ENCODE data around the gene WWP2. TPM values are rescaled to one million over a fixed set of nuclear protein-coding genes. Genes with fewer than 3 reads are reported as not detected.
A peak's percentile ranks its signal among the peaks of the same experiment; 100 is the strongest.

Gene WWP2
- total and polyA plus RNA-seq, 9 donors, result 22.5 to 49.4 (median 39.3) TPM

DNA sequence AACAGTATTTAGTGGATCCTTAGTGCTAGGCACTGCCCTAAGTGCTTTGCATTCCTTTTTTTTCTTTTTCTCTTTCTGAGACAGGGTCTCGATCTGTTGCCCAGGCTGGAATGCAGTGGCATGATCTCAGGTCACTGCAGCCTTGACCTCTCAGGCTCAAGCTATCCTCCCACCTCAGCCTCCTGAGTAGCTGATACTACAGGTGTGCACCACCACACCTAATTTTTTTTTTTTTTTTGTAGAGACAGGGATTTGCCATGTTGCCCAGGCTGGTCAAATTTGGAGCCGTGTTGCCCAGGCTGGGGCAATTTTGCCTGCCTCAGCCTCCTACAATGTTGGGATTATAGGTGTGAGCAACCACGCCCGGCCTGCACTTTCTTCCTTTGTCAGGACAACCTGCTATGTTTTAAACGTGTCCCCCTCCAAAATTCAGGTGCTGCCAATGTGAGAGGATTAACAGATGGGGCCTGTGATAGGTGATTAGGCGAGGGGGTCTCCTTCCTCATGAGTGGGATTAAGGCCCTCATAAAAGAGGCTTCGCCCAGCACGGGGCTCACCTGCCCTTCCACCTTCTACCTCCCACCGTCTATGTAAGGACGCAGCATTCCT, 41.2 kb upstream of the WWP2 start:
- Histone ChIP-seq H3K9me3 (no peaks in the 10 kb centered on the region), H3K27ac (no peak overlapping the region), H3K4me1 (ENCODE audit: insufficient read depth) (no peaks in the 10 kb centered on the region), H3K36me3 (no peaks in the 10 kb centered on the region), H3K27me3 (no peaks in the 10 kb centered on the region), H3K4me3 (no peak overlapping the region)
- no peak for DNase-seq
- intact Hi-C loops (cut with DNase I), result no loop called here
- TF ChIP-seq POLR2A (IDR thresholded peaks at IDR 0.05), result no peak
- 85 to 93% (median 89%) methylated on average over 10 of the region's 10 CpGs for WGBS, 3 donors

DNA sequence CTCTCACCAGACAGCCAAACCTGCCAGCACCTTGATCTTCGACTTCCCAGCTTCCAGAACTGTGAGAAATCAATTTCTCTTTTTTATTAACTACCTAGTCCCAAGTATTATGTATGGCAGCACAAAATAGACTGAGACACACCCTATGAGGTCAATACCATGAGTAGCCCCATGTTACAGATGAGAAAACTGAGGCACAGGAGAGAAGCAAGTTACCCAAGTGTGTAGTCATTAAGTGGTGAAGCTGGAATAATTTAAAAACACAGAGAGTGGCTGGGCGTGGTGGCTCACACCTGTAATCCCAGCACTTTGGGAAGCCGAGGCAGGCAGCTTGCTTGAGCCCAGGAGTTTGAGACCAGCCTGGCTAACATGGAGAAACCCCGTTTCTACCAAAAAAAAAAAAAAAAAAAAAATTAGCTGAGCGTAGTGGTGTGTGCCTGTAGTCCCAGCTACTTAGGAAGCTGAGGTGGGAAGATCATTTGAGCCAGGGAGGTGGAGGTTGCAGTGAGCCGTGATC, 40.6 kb upstream of the WWP2 start:
- 91 to 96% (median 92%) methylated on average over 6 of the region's 6 CpGs for WGBS, 3 donors
- H3K36me3 ChIP-seq, result no peaks in the 10 kb centered on the region
- TF ChIP-seq POLR2A (IDR thresholded peaks at IDR 0.05), result no peak
- TF ChIP-seq EP300 (IDR thresholded peaks at IDR 0.05), result no peak
- TF ChIP-seq, protein P1, sequence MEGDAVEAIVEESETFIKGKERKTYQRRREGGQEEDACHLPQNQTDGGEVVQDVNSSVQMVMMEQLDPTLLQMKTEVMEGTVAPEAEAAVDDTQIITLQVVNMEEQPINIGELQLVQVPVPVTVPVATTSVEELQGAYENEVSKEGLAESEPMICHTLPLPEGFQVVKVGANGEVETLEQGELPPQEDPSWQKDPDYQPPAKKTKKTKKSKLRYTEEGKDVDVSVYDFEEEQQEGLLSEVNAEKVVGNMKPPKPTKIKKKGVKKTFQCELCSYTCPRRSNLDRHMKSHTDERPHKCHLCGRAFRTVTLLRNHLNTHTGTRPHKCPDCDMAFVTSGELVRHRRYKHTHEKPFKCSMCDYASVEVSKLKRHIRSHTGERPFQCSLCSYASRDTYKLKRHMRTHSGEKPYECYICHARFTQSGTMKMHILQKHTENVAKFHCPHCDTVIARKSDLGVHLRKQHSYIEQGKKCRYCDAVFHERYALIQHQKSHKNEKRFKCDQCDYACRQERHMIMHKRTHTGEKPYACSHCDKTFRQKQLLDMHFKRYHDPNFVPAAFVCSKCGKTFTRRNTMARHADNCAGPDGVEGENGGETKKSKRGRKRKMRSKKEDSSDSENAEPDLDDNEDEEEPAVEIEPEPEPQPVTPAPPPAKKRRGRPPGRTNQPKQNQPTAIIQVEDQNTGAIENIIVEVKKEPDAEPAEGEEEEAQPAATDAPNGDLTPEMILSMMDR (IDR thresholded peaks at IDR 0.05), result no peak
- H3K4me3 ChIP-seq, result no peak overlapping the region
- intact Hi-C loops (cut with DNase I), result no loop called here
- H3K27me3 ChIP-seq, result no peaks in the 10 kb centered on the region
- H3K4me1 ChIP-seq (ENCODE audit: insufficient read depth), result no peaks in the 10 kb centered on the region
- H3K9me3 ChIP-seq, result no peaks in the 10 kb centered on the region
- no peak overlapping the region for H3K27ac ChIP-seq
- no peak for DNase-seq

DNA sequence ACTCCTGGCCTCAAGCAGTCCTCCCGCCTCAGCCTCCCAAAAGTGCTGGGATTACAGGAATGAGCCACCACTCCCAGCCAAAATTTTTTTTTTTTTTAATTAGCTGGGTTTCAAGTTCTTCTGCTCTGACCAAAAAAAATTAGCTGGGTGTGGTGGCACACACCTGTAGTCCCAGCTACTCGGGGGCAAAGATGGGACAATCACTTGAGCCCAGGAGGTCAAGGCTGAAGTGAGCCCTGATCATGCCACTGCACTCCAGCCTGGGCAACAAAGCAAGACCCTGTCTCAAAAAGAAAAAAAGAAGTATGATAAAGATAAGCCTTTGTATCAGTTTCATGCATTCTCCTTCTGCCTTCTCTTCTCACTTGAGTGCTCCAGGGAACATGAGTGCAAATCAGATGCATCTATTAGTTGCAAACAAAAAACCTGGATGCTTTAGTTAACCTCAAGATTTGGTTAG, 37.7 kb upstream of the WWP2 start:
- WGBS, 3 donors, result 94 to 98% (median 98%) methylated on average over 2 of the region's 2 CpGs
- Histone ChIP-seq H3K9me3 (no peaks in the 10 kb centered on the region), H3K4me3 (no peak overlapping the region), H3K4me1 (ENCODE audit: insufficient read depth) (peaks cover 7% of the 10 kb centered on the region), H3K27ac (no peak overlapping the region), H3K27me3 (no peaks in the 10 kb centered on the region), H3K36me3 (no peaks in the 10 kb centered on the region)
- TF ChIP-seq, protein P1 (IDR thresholded peaks at IDR 0.05), result no peak
- TF ChIP-seq EP300 (IDR thresholded peaks at IDR 0.05), result no peak
- TF ChIP-seq POLR2A (IDR thresholded peaks at IDR 0.05), result no peak
- intact Hi-C loops (cut with DNase I), result no loop called here
- DNase-seq, result peak in 1 of 5 donors; percentile 2

DNA sequence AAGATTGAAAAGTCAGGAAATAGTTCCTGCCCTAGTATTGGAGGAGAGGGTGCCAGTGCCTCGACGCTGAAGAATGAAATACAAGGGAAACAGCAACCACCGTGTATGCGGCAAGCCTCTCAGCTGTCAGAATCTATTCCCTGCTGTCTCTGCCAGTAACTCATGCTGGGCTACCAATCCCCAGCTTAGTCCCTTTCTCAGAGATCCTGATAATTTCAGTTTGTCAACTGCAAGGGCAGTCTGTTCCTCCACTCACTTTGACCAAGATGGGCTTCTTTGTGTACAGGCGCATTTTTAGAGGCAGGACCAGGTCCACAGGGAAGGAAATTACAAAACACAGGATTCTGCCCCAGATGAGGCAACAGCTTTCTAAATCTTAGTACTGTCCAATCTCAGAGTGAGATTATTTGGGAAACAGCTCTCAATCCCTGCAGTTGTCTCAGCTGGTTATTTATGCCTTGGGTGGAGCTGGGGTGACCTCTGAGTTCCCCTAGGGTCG, 37.1 kb upstream of the WWP2 start:
- peaks cover 7% of the 10 kb centered on the region for H3K4me1 ChIP-seq (ENCODE audit: insufficient read depth)
- H3K27me3 ChIP-seq, result no peaks in the 10 kb centered on the region
- TF ChIP-seq, protein P1 (IDR thresholded peaks at IDR 0.05), result no peak
- TF ChIP-seq EP300 (IDR thresholded peaks at IDR 0.05) (no peak), POLR2A (IDR thresholded peaks at IDR 0.05) (no peak)
- intact Hi-C loops (cut with DNase I), result no loop called here
- no peak overlapping the region for H3K4me3 ChIP-seq
- DNase-seq, result peak in 1 of 5 donors; percentile 5
- H3K27ac ChIP-seq, result no peak overlapping the region
- no peaks in the 10 kb centered on the region for H3K9me3 ChIP-seq
- 67 to 72% (median 67%) methylated on average over 6 of the region's 6 CpGs for WGBS, 3 donors
- no peaks in the 10 kb centered on the region for H3K36me3 ChIP-seq

Measured in ovary (tissue), 9 donors.